ENCODE measurements around the gene RHO.

The RHO gene

DNA sequence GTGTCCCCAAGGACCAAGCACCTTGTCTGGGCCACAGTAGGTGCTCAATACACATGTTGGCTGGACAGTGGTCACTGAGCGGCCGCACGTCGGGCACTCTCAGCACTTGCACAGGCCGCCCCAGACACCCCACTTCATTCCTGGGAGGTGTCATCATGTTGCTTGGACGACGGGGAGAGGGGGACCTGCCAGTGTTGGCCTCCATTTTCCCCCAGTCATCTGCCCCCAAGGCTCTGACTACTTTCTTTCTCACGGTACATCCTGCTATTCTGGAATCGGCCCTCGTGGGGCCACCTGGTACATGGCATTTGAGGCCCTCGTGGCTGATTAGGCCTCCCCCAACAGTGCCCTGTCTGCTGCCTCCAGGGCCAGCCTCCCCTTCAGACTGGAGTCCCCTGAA is 1.2 kb upstream of the RHO start:
- TF ChIP-seq ZNF596 (tag by site-specific recombination; IDR thresholded peaks at IDR 0.05) = no peak
- no peak for TF ChIP-seq IKZF3 (tag by site-specific recombination; IDR thresholded peaks at IDR 0.05)
- no peak for TF ChIP-seq ZNF274 (IDR thresholded peaks at IDR 0.05; ENCODE audit: low read length)
- TF ChIP-seq ZNF274 (tag by site-specific recombination; IDR thresholded peaks at IDR 0.05; ENCODE audit: borderline replicate concordance) = no peak
- TF ChIP-seq, protein P1, sequence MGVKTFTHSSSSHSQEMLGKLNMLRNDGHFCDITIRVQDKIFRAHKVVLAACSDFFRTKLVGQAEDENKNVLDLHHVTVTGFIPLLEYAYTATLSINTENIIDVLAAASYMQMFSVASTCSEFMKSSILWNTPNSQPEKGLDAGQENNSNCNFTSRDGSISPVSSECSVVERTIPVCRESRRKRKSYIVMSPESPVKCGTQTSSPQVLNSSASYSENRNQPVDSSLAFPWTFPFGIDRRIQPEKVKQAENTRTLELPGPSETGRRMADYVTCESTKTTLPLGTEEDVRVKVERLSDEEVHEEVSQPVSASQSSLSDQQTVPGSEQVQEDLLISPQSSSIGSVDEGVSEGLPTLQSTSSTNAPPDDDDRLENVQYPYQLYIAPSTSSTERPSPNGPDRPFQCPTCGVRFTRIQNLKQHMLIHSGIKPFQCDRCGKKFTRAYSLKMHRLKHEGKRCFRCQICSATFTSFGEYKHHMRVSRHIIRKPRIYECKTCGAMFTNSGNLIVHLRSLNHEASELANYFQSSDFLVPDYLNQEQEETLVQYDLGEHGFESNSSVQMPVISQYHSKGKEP (tag by site-specific recombination; IDR thresholded peaks at IDR 0.05) = no peak
- TF ChIP-seq SP2 (tag by site-specific recombination; IDR thresholded peaks at IDR 0.05) = no peak
- no peak for TF ChIP-seq ZNF404 (tag by site-specific recombination; IDR thresholded peaks at IDR 0.05)
- TF ChIP-seq ZNF112 (tag by site-specific recombination; IDR thresholded peaks at IDR 0.05) = no peak
- TF ChIP-seq, protein P2, sequence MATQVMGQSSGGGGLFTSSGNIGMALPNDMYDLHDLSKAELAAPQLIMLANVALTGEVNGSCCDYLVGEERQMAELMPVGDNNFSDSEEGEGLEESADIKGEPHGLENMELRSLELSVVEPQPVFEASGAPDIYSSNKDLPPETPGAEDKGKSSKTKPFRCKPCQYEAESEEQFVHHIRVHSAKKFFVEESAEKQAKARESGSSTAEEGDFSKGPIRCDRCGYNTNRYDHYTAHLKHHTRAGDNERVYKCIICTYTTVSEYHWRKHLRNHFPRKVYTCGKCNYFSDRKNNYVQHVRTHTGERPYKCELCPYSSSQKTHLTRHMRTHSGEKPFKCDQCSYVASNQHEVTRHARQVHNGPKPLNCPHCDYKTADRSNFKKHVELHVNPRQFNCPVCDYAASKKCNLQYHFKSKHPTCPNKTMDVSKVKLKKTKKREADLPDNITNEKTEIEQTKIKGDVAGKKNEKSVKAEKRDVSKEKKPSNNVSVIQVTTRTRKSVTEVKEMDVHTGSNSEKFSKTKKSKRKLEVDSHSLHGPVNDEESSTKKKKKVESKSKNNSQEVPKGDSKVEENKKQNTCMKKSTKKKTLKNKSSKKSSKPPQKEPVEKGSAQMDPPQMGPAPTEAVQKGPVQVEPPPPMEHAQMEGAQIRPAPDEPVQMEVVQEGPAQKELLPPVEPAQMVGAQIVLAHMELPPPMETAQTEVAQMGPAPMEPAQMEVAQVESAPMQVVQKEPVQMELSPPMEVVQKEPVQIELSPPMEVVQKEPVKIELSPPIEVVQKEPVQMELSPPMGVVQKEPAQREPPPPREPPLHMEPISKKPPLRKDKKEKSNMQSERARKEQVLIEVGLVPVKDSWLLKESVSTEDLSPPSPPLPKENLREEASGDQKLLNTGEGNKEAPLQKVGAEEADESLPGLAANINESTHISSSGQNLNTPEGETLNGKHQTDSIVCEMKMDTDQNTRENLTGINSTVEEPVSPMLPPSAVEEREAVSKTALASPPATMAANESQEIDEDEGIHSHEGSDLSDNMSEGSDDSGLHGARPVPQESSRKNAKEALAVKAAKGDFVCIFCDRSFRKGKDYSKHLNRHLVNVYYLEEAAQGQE (tag by site-specific recombination; IDR thresholded peaks at IDR 0.05) = no peak
- no peak for TF ChIP-seq ZNF423 (tag by site-specific recombination; IDR thresholded peaks at IDR 0.05)
- TF ChIP-seq, protein P3, sequence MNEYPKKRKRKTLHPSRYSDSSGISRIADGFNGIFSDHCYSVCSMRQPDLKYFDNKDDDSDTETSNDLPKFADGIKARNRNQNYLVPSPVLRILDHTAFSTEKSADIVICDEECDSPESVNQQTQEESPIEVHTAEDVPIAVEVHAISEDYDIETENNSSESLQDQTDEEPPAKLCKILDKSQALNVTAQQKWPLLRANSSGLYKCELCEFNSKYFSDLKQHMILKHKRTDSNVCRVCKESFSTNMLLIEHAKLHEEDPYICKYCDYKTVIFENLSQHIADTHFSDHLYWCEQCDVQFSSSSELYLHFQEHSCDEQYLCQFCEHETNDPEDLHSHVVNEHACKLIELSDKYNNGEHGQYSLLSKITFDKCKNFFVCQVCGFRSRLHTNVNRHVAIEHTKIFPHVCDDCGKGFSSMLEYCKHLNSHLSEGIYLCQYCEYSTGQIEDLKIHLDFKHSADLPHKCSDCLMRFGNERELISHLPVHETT (tag by site-specific recombination; IDR thresholded peaks at IDR 0.05) = no peak
- no peak for TF ChIP-seq REPIN1 (tag by site-specific recombination; IDR thresholded peaks at IDR 0.05; ENCODE audit: low read depth)
- no peak for TF ChIP-seq ZNF621 (tag by site-specific recombination; IDR thresholded peaks at IDR 0.05)
- TF ChIP-seq, protein P4, sequence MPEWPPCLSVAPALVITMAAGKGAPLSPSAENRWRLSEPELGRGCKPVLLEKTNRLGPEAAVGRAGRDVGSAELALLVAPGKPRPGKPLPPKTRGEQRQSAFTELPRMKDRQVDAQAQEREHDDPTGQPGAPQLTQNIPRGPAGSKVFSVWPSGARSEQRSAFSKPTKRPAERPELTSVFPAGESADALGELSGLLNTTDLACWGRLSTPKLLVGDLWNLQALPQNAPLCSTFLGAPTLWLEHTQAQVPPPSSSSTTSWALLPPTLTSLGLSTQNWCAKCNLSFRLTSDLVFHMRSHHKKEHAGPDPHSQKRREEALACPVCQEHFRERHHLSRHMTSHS (tag by site-specific recombination; IDR thresholded peaks at IDR 0.05) = no peak
- TF ChIP-seq ZNF660 (tag by site-specific recombination; IDR thresholded peaks at IDR 0.05) = no peak
- TF ChIP-seq ZBTB8A (tag by site-specific recombination; IDR thresholded peaks at IDR 0.05) = no peak

DNA sequence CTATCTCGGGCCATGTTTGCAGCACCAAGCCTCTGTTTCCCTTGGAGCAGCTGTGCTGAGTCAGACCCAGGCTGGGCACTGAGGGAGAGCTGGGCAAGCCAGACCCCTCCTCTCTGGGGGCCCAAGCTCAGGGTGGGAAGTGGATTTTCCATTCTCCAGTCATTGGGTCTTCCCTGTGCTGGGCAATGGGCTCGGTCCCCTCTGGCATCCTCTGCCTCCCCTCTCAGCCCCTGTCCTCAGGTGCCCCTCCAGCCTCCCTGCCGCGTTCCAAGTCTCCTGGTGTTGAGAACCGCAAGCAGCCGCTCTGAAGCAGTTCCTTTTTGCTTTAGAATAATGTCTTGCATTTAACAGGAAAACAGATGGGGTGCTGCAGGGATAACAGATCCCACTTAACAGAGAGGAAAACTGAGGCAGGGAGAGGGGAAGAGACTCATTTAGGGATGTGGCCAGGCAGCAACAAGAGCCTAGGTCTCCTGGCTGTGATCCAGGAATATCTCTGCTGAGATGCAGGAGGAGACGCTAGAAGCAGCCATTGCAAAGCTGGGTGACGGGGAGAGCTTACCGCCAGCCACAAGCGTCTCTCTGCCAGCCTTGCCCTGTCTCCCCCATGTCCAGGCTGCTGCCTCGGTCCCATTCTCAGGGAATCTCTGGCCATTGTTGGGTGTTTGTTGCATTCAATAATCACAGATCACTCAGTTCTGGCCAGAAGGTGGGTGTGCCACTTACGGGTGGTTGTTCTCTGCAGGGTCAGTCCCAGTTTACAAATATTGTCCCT is 1.2 kb downstream of the RHO start:
- Histone ChIP-seq H3K27ac (ENCODE audit: extremely low read depth, low read depth, low read length) (no peak overlapping the region), H3K4me3 (ENCODE audit: low read depth, low read length) (no peak overlapping the region), H3K36me3 (ENCODE audit: control insufficient read depth in 2 of 2, insufficient read depth in 1 of 2, low read length in 2 of 2) (no peaks in the 10 kb centered on the region), H3K9me3 (ENCODE audit: control insufficient read depth, insufficient read depth, low read depth, low read length) (no peaks in the 10 kb centered on the region), H3K4me1 (ENCODE audit: control insufficient read depth, insufficient read depth, low read length) (no peaks in the 10 kb centered on the region)
- no peak for TF ChIP-seq PRDM1 (tag by site-specific recombination; IDR thresholded peaks at IDR 0.05)
- no peak for TF ChIP-seq ZNF10 (tag by site-specific recombination; IDR thresholded peaks at IDR 0.05)
- no peak for TF ChIP-seq ZNF19 (tag by site-specific recombination; IDR thresholded peaks at IDR 0.05; ENCODE audit: low read depth)
- POLR2A ChIA-PET = no interaction called here
- CTCF ChIA-PET = no interaction called here

More for the DNA sequence above, 1.2 kb upstream of the RHO start:
- H3K9me3 ChIP-seq (ENCODE audit: control insufficient read depth, insufficient read depth, low read depth, low read length) = no peaks in the 10 kb centered on the region
- POLR2A ChIA-PET = no interaction called here
- no peak overlapping the region for H3K4me3 ChIP-seq (ENCODE audit: low read depth, low read length)
- CTCF ChIA-PET = no interaction called here
- no peaks in the 10 kb centered on the region for H3K36me3 ChIP-seq (ENCODE audit: control insufficient read depth in 2 of 2, insufficient read depth in 1 of 2, low read length in 2 of 2)
- H3K4me1 ChIP-seq (ENCODE audit: control insufficient read depth, insufficient read depth, low read length) = no peaks in the 10 kb centered on the region
- no peak overlapping the region for H3K27ac ChIP-seq (ENCODE audit: extremely low read depth, low read depth, low read length)

Data from HEK293 (cell line).